ENCODE data around the gene APP. TPM values are rescaled to one million over a fixed set of nuclear protein-coding genes. Genes with fewer than 3 reads are reported as not detected.

The APP gene
- total RNA-seq, 1 experiment from 2014 or later, result 531 TPM

DNA sequence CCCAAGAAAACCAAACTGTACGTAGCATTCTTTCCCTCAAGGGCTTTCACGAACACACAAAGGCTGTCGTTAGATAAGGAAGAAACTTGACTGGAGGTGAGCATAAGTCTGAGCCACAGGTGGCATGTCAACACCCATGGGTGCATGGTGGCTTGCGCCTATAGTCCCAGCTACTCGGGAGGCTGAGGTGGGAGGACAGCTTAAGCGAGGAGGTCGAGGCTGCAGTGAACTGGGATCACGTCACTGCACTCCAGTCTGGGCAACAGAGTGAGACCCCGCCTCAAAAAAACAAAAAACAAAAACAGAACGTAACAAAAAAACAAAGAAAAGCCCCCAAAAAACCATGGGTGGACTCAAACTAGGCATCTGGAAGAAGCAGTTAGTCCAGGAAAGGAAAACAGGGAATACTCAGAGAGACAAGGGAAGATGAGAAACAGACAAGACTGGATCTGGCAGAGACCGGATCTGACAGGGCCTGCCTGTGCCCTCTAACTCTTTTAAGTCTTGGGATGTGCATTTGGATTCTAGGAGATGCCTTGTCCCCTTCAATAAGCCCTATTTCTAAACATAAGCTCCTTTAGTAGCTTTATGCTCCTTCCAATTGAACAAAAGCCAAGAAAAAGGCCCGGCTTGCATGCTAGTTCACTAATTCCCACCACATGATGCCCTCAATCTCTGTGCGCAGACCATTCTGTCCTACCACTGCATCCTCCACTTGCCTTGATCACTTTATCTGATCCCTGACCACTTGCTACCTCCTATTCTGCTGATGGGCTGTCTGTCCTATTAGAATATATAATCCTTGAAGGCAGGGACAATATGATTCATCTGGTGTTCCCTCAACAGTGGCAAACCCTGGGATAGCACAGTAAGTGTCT, 73.8 kb downstream of the APP start:
- BruUV-seq (replicated peaks), result no TSS peak
- no peaks in the 10 kb centered on the region for H3K36me3 ChIP-seq (ENCODE audit: insufficient read depth, low read length, poor library complexity, severe bottlenecking)
- no peaks in the 10 kb centered on the region for H3K9me3 ChIP-seq (ENCODE audit: low read depth, low read length, poor library complexity, severe bottlenecking)
- intact Hi-C loops (cut with micrococcal nuclease; ENCODE audit: unreplicated experiment), result no loop called here
- DNase-seq (ENCODE audit: low spot score), result no peak
- H3K27me3 ChIP-seq (replicated peaks; ENCODE audit: insufficient read depth, low read depth, low read length, poor library complexity), result no peaks in the 10 kb centered on the region
- peaks cover 57% of the 10 kb centered on the region for H3K4me1 ChIP-seq (ENCODE audit: insufficient read depth, low read length, poor library complexity, severe bottlenecking)
- ChIA-PET POLR2A (ENCODE audit: low non-redundant PET) (interaction anchor here (0.6 kb wide), 1 partner anchor 86 kb away, joined by 11 read pairs; no protein-coding TSS in a partner anchor), CTCF (interaction anchor here (0.6 kb wide), 1 partner anchor 538 kb away, joined by 6 read pairs; no protein-coding TSS in a partner anchor)
- TF ChIP-seq, protein P1, sequence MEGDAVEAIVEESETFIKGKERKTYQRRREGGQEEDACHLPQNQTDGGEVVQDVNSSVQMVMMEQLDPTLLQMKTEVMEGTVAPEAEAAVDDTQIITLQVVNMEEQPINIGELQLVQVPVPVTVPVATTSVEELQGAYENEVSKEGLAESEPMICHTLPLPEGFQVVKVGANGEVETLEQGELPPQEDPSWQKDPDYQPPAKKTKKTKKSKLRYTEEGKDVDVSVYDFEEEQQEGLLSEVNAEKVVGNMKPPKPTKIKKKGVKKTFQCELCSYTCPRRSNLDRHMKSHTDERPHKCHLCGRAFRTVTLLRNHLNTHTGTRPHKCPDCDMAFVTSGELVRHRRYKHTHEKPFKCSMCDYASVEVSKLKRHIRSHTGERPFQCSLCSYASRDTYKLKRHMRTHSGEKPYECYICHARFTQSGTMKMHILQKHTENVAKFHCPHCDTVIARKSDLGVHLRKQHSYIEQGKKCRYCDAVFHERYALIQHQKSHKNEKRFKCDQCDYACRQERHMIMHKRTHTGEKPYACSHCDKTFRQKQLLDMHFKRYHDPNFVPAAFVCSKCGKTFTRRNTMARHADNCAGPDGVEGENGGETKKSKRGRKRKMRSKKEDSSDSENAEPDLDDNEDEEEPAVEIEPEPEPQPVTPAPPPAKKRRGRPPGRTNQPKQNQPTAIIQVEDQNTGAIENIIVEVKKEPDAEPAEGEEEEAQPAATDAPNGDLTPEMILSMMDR (conservative IDR thresholded peaks at IDR 0.05; ENCODE audit: low read depth, low read length), result no peak
- no peak for TF ChIP-seq EZH2 (IDR thresholded peaks at IDR 0.05; ENCODE audit: borderline replicate concordance, low read depth, low read length, poor library complexity, severe bottlenecking)
- H3K27ac ChIP-seq (ENCODE audit: low read depth, low read length, poor library complexity, severe bottlenecking), result no peak overlapping the region
- no peak overlapping the region for H3K4me3 ChIP-seq (ENCODE audit: low read depth, low read length, poor library complexity, severe bottlenecking)

DNA sequence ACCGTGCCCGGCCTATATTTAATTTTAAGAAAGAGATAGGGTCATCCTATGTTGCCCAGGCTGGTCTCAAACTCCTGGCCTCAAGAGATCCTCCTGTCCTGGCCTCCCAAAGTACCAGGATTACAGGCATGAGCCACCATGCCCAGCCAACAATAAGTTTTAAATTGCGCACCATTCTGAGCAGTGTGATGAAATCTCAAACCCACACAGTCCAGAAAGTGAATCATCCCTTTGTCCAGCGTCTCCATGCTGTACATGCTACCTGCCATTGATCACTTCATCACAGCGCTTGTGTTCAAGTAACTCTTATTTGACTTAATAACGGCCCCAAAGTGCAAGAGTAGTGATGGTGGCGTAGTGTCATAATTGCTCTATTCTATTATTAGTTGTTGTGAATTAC, 75.4 kb downstream of the APP start:
- no TSS peak for BruUV-seq (replicated peaks)
- no peaks in the 10 kb centered on the region for H3K27me3 ChIP-seq (replicated peaks; ENCODE audit: insufficient read depth, low read depth, low read length, poor library complexity)
- H3K36me3 ChIP-seq (ENCODE audit: insufficient read depth, low read length, poor library complexity, severe bottlenecking), result no peaks in the 10 kb centered on the region
- CTCF ChIA-PET, result no interaction called here
- intact Hi-C loops (cut with micrococcal nuclease; ENCODE audit: unreplicated experiment), result no loop called here
- no peak for TF ChIP-seq EZH2 (IDR thresholded peaks at IDR 0.05; ENCODE audit: borderline replicate concordance, low read depth, low read length, poor library complexity, severe bottlenecking)
- TF ChIP-seq, protein P1 (conservative IDR thresholded peaks at IDR 0.05; ENCODE audit: low read depth, low read length), result no peak
- no peak overlapping the region for H3K4me3 ChIP-seq (ENCODE audit: low read depth, low read length, poor library complexity, severe bottlenecking)
- H3K27ac ChIP-seq (ENCODE audit: low read depth, low read length, poor library complexity, severe bottlenecking), result no peak overlapping the region
- H3K9me3 ChIP-seq (ENCODE audit: low read depth, low read length, poor library complexity, severe bottlenecking), result no peaks in the 10 kb centered on the region
- peaks cover 54% of the 10 kb centered on the region for H3K4me1 ChIP-seq (ENCODE audit: insufficient read depth, low read length, poor library complexity, severe bottlenecking)
- no peak for DNase-seq (ENCODE audit: low spot score)
- POLR2A ChIA-PET (ENCODE audit: low non-redundant PET), result no interaction called here

DNA sequence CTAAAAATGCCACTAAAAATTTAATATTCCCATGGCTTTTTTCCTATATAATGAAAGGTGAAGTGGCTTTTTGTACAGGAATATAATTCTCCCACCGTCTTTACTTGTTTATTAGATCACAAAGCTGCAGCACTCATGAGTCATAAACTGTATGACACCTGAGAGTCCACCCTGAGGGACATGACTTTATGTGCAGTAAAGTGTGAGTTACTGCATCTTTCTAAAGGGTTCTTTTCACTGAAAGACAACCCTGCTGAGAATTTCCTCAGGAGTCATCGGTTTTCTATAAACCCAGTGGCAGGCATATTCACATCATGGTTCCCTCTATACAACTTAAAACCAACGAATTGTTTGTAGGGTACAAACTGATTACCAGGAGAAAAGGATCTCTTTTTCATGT, 77.4 kb downstream of the APP start:
- Histone ChIP-seq H3K27ac (ENCODE audit: low read depth, low read length, poor library complexity, severe bottlenecking) (peak overlapping the region; percentile 20), H3K27me3 (replicated peaks; ENCODE audit: insufficient read depth, low read depth, low read length, poor library complexity) (no peaks in the 10 kb centered on the region), H3K4me1 (ENCODE audit: insufficient read depth, low read length, poor library complexity, severe bottlenecking) (peaks cover 35% of the 10 kb centered on the region), H3K9me3 (ENCODE audit: low read depth, low read length, poor library complexity, severe bottlenecking) (no peaks in the 10 kb centered on the region), H3K36me3 (ENCODE audit: insufficient read depth, low read length, poor library complexity, severe bottlenecking) (peaks cover 11% of the 10 kb centered on the region), H3K4me3 (ENCODE audit: low read depth, low read length, poor library complexity, severe bottlenecking) (no peak overlapping the region)
- TF ChIP-seq, protein P1 (conservative IDR thresholded peaks at IDR 0.05; ENCODE audit: low read depth, low read length), result no peak
- TF ChIP-seq EZH2 (IDR thresholded peaks at IDR 0.05; ENCODE audit: borderline replicate concordance, low read depth, low read length, poor library complexity, severe bottlenecking), result no peak
- ChIA-PET CTCF (no interaction called here), POLR2A (ENCODE audit: low non-redundant PET) (no interaction called here)
- peak; percentile 80 for DNase-seq (ENCODE audit: low spot score)
- no TSS peak for BruUV-seq (replicated peaks)
- intact Hi-C loops (cut with micrococcal nuclease; ENCODE audit: unreplicated experiment), result no loop called here

Data from A673 (cell line).